Transverse colon (tissue), 4 donors: ENCODE measurements around the gene RNF141. TPM values are rescaled to one million over a fixed set of nuclear protein-coding genes. Genes with fewer than 3 reads are reported as not detected.

ENCODE experiments used
- DNase-seq: peaks from one replicate; pipeline ENCODE4 v3.0.0-alpha.2; 2019
- H3K27ac ChIP-seq, 4 donors: fragments of 200-600 bp; sonication (generic); 2 replicates each; pipeline ENCODE4 v1.5.1; 2016 to 2018; ENCODE audit warnings: inconsistent platforms in 4 of 4
- H3K27me3 ChIP-seq: fragments of 200-600 bp; sonication (generic); 2 replicates; pipeline ENCODE4 v1.5.1; 2017; ENCODE audit warnings: inconsistent platforms
- H3K36me3 ChIP-seq, 4 donors: fragments of 200-600 bp; sonication (generic); 2 replicates each; pipeline ENCODE4 v1.5.1; 2017 to 2019; ENCODE audit warnings: inconsistent platforms in 4 of 4
- H3K4me1 ChIP-seq, 4 donors: fragments of 200-600 bp; sonication (generic); 2 replicates each; pipeline ENCODE4 v1.5.1; 2017 to 2020; ENCODE audit warnings: inconsistent platforms in 4 of 4
- H3K4me3 ChIP-seq, 4 donors: fragments of 200-600 bp; sonication (generic); 1 replicate in 1 of 4; 2 replicates in 3 of 4; pipeline versions ENCODE4 v1.5.1 to v1.6.1; 2017 to 2019; ENCODE audit warnings: inconsistent platforms in 4 of 4
- H3K9me3 ChIP-seq, 2 donors: fragments of 200-600 bp; sonication (generic); 2 replicates each; pipeline ENCODE4 v1.5.1; 2017 to 2019; ENCODE audit warnings: inconsistent platforms in 2 of 2
- EP300 ChIP-seq: sonication (generic); formaldehyde crosslinking; IDR thresholded peaks from one replicate; pipeline ENCODE4 v1.6.1; 2017; ENCODE audit warnings: antibody characterized with exemption, low read depth
- POLR2A ChIP-seq: fragments of 450-650 bp; IDR thresholded peaks from one replicate; pipeline ENCODE4 v1.6.1; 2016; ENCODE audit warnings: antibody characterized with exemption, mild to moderate bottlenecking, moderate library complexity
- POLR2AphosphoS5 ChIP-seq, 3 donors: sonication (generic); formaldehyde crosslinking; IDR thresholded peaks; one replicate each; pipeline ENCODE4 v1.6.1; 2016; ENCODE audit warnings: antibody characterized with exemption in 3 of 3
- WGBS, 2 donors: methylation state at CpG; one replicate each; pipeline ENCODE4 v1.1.5; 2018; ENCODE audit warnings: low coverage in 1 of 2; 5-methylcytosine and 5-hydroxymethylcytosine counted together
- in situ Hi-C, 4 donors: fragments of 200-750 bp; cut with MboI; loops; one replicate each; pipeline versions ENCODE4 v1.15.0 to v1.15.1; 2017; ENCODE audit warnings: low sequenced_read_pairs in 3 of 4, low pct_ligation_motif_present in 1 of 4, low pct_unique_long_range_greater_than_20kb in 1 of 4
- intact Hi-C: fragments of 100-400 bp; cut with DNase I; formaldehyde crosslinking; loops from one replicate; pipeline ENCODE4 v1.15.1; 2023; ENCODE audit warnings: low total_unique reads
- total RNA-seq, 4 donors: library from RNA; depleted of rRNA; stranded (reverse); fragments of >200 nt; gene quantifications; one replicate each; pipeline ENCODE4 v1.1.0, GENCODE V29; 2016
- TF ChIP-seq, protein P1 (sequence below), 5 experiments: fragments of 200-600 bp in 3 of 5; fragments of 450-650 bp in 2 of 5; sonication (generic) in 3 of 5; IDR thresholded peaks; 1 replicate in 2 of 5; 2 replicates in 3 of 5; pipeline ENCODE4 v1.5.1; 2016 to 2017; ENCODE audit warnings: antibody characterized with exemption in 5 of 5, inconsistent platforms in 3 of 5, mild to moderate bottlenecking in 2 of 5, moderate library complexity in 1 of 5

RNF141 gene
- total RNA-seq, 4 donors from 2014 or later = 13.1 to 31.4 (median 22.3) TPM

DNA sequence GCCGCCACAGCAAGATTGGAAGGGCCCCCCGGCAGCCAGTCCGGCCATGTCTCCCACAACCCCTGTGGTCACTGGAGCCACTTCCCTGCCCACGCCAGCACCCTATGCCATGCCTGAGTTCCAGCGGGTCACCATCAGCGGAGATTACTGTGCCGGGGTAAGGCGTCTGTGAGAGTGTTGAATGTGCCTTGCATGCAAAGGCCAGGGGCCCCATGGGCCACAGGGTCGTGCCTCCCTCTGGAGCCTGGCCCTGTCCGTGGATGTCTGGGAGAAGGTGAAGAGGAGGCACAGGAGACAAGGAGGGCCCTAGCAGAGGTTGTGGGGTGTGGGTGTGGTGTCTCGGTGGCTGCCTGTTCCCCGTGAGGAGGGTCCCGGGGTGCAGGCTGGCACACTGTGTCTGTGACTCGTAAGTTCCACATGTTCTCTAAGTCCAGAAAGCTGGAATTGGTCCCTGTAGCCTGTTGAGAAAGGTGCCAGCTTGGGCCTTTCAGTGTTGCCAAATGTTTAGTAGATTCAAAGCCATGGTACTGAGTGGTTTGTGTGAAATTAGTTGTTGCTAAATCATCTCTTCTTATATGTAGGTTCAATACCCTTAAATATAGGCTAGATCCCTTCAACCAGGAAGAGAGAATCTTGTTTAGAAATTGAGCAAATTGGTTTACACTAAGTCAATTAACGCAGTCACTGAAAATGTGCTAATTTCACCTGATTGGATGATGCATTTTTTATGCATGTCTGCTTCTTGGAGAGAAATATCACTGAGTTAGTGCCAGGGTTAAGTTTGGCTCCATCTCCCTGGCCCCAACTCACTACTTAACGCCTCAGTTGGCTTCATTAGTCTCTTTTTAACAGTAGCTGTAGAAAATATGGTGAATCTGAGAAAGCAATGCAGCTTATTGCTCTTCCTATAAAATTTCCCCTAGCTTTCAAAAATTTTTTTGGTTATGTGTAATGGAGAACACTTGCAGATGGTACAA lies 62.1 kb downstream of the RNF141 start:
- WGBS, 2 donors = 93 to 100% methylated on average over 1 to 16 of the region's 16 CpGs
- H3K27me3 ChIP-seq = no peaks in the 10 kb centered on the region
- no peak overlapping the region for H3K27ac ChIP-seq
- no peaks in the 10 kb centered on the region for H3K4me1 ChIP-seq
- intact Hi-C loops (no loop called here), in situ Hi-C loops (no loop called here)
- H3K4me3 ChIP-seq = no peak overlapping the region
- H3K9me3 ChIP-seq = no peaks in the 10 kb centered on the region
- TF ChIP-seq, protein P1, sequence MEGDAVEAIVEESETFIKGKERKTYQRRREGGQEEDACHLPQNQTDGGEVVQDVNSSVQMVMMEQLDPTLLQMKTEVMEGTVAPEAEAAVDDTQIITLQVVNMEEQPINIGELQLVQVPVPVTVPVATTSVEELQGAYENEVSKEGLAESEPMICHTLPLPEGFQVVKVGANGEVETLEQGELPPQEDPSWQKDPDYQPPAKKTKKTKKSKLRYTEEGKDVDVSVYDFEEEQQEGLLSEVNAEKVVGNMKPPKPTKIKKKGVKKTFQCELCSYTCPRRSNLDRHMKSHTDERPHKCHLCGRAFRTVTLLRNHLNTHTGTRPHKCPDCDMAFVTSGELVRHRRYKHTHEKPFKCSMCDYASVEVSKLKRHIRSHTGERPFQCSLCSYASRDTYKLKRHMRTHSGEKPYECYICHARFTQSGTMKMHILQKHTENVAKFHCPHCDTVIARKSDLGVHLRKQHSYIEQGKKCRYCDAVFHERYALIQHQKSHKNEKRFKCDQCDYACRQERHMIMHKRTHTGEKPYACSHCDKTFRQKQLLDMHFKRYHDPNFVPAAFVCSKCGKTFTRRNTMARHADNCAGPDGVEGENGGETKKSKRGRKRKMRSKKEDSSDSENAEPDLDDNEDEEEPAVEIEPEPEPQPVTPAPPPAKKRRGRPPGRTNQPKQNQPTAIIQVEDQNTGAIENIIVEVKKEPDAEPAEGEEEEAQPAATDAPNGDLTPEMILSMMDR (IDR thresholded peaks at IDR 0.05) = no peak
- TF ChIP-seq POLR2AphosphoS5 (IDR thresholded peaks at IDR 0.05) (no peak), POLR2A (no peak), EP300 (no peak)
- H3K36me3 ChIP-seq = no peaks in the 10 kb centered on the region
- no peak for DNase-seq

DNA sequence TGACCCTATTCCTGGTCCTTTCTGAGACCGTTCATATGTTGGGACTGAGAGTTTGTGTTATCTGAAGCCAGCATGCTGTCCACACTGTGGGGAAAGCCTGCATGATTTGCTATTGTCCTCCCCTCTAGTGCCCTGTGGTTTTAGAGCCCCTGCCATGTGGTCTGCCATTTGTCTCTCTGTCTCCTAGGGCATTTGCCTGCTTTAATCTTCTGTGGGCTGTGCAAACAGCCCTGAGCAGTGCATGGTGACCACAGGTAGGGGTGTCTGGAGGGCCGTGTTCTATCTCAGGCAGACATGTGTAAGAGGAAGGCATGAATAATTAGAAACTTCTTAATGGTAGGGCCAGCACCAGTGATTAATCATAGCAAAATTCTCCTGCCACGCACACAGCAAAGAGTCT lies 62.9 kb downstream of the RNF141 start:
- intact Hi-C loops = no loop called here
- in situ Hi-C loops = no loop called here
- H3K36me3 ChIP-seq = no peaks in the 10 kb centered on the region
- no peak overlapping the region for H3K4me3 ChIP-seq
- no peak overlapping the region for H3K27ac ChIP-seq
- 88% methylated on average over 3 of the region's 3 CpGs; no CpG with 5 or more reads in 1 of the 2 donors for WGBS, 2 donors
- H3K27me3 ChIP-seq = no peaks in the 10 kb centered on the region
- no peak for DNase-seq
- no peaks in the 10 kb centered on the region for H3K9me3 ChIP-seq
- no peaks in the 10 kb centered on the region for H3K4me1 ChIP-seq
- TF ChIP-seq EP300 = no peak
- TF ChIP-seq POLR2A = no peak
- TF ChIP-seq, protein P1 (IDR thresholded peaks at IDR 0.05) = no peak
- TF ChIP-seq POLR2AphosphoS5 (IDR thresholded peaks at IDR 0.05) = no peak

DNA sequence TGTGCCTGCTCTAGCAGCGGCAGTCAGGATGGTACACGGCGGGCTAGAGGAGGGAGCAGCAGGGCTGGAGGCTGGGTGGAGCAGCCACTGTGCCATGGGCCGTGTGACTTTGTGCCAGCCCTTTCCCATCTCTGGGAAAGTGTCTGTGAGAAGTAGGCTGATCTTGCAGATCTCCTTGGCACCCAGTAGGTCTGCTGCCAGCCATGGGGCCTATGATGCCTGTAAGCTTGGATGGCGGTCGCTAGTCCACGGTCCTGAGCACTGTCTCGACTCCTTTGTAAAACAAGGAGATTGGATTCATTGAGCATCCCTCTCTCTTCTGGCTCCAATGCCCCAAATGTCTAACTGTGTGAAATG lies 63.3 kb downstream of the RNF141 start:
- Histone ChIP-seq H3K4me1 (no peaks in the 10 kb centered on the region), H3K4me3 (no peak overlapping the region), H3K27me3 (no peaks in the 10 kb centered on the region), H3K36me3 (no peaks in the 10 kb centered on the region), H3K27ac (no peak overlapping the region), H3K9me3 (no peaks in the 10 kb centered on the region)
- intact Hi-C loops = no loop called here
- TF ChIP-seq EP300 = no peak
- no peak for DNase-seq
- 91% methylated on average over 8 of the region's 8 CpGs; no CpG with 5 or more reads in 1 of the 2 donors for WGBS, 2 donors
- in situ Hi-C loops = no loop called here

DNA sequence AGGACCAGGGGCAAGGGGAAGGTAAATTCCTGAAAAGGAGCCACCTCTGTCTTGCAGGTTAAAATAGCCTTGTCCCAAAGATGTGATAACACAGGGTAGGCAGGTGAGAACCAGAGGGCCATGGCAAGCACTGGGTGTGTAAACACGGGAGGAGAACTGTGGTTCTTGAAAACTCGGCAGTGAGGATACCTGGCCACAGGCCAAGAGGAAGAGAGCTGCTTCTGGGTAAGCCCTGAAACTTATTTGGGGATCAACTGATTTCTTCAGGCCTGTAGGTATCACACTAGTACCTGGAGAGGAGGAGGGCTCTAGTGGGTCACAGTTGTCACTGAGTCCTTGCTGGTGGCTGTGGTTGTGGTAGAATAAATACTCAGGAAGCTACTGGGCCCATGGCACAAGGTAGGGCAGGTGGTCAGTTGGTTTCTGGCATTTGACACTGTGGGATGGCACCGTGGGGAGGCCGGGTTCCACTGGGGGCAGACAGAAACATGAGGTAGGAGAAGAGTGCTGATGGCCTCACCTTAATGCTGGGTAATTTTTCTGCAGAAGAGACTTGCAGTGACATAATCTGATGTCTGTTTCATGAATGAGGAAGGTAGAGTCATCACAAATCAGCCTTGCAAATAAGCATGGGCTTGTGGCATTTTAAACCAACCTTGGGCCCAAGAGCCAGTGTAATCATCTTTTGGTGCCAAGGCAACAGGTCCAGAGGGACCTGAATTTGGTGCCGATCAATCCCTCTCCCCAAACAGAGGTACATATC lies 63.9 kb downstream of the RNF141 start:
- Histone ChIP-seq H3K27ac (no peak overlapping the region), H3K9me3 (no peaks in the 10 kb centered on the region), H3K27me3 (no peaks in the 10 kb centered on the region), H3K4me1 (no peaks in the 10 kb centered on the region), H3K4me3 (no peak overlapping the region), H3K36me3 (no peaks in the 10 kb centered on the region)
- in situ Hi-C loops = no loop called here
- no peak for DNase-seq
- intact Hi-C loops = no loop called here
- TF ChIP-seq, protein P1 (IDR thresholded peaks at IDR 0.05) = no peak
- no peak for TF ChIP-seq EP300
- no peak for TF ChIP-seq POLR2AphosphoS5 (IDR thresholded peaks at IDR 0.05)
- TF ChIP-seq POLR2A = no peak
- 28 to 62% methylated on average over 2 to 5 of the region's 5 CpGs for WGBS, 2 donors
